Testis (tissue), 2 donors: ENCODE data around the gene SOBP.

Source experiments
- POLR2A ChIP-seq: fragments of 450-650 bp; IDR thresholded peaks from one replicate; pipeline ENCODE4 v1.6.1; 2017; ENCODE audit warnings: antibody characterized with exemption, mild to moderate bottlenecking, moderate library complexity
- TF ChIP-seq, protein P1 (sequence below), 3 experiments: fragments of 450-650 bp in 2 of 3; fragments of 200-600 bp in 1 of 3; sonication (generic) in 1 of 3; IDR thresholded peaks; one replicate each; pipeline ENCODE4 v1.5.1; 2016 to 2019; ENCODE audit warnings: antibody characterized with exemption in 3 of 3, mild to moderate bottlenecking in 2 of 3, moderate library complexity in 1 of 3

DNA sequence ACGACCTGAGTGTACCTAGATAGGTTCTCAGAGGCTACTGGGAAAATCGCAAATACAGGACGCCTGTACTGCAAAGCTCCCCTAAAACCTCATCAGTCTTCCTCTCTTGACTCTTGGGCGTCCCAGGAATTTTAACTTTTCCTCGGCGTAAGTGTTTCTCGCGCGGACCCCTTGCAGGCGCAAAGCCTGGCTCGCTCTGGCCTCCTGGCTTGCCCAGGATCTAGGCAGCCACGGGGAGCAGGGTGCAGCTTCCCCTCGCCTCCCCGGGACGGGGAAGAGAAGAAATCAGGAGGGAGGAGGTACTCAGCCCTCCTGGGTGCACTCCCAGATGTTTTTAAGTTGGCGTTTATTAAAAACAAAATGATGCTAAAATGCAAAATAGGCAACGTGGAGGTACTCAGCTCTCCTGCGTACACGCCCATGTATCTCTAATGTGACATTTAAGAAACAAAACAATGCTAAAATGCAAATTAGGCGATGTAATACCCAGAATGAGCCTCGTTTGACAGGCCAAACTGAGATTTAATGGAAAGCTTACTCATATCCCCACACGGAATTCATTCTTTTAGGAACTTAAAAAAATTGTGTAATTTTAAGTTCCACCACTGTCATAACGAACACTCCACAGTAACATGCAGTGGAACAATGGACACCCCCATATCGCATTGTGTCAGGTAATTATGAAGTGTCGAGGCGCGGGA, 1.6 kb upstream of the SOBP start:
- TF ChIP-seq, protein P1, sequence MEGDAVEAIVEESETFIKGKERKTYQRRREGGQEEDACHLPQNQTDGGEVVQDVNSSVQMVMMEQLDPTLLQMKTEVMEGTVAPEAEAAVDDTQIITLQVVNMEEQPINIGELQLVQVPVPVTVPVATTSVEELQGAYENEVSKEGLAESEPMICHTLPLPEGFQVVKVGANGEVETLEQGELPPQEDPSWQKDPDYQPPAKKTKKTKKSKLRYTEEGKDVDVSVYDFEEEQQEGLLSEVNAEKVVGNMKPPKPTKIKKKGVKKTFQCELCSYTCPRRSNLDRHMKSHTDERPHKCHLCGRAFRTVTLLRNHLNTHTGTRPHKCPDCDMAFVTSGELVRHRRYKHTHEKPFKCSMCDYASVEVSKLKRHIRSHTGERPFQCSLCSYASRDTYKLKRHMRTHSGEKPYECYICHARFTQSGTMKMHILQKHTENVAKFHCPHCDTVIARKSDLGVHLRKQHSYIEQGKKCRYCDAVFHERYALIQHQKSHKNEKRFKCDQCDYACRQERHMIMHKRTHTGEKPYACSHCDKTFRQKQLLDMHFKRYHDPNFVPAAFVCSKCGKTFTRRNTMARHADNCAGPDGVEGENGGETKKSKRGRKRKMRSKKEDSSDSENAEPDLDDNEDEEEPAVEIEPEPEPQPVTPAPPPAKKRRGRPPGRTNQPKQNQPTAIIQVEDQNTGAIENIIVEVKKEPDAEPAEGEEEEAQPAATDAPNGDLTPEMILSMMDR (IDR thresholded peaks at IDR 0.05), result no peak
- TF ChIP-seq POLR2A, result no peak
